ENCODE data around the gene PHLPP1.

The PHLPP1 gene

GRCh38 chr18:62769216-62769615 is 53.9 kb downstream of the PHLPP1 start:
- no peaks in the 10 kb centered on the region for H3K27me3 ChIP-seq (ENCODE audit: control insufficient read depth in 1 of 2, insufficient read depth in 2 of 2, low read length in 2 of 2)
- no peaks in the 10 kb centered on the region for H3K36me3 ChIP-seq (ENCODE audit: control insufficient read depth in 1 of 2, insufficient read depth in 2 of 2, low read length in 2 of 2)
- peaks cover 0 to 27% of the 10 kb centered on the region in 2 donors for H3K4me1 ChIP-seq (ENCODE audit: control insufficient read depth in 1 of 2, insufficient read depth in 2 of 2, low read length in 2 of 2)
- no peaks in the 10 kb centered on the region for H3K9me3 ChIP-seq (ENCODE audit: control insufficient read depth in 1 of 2, low read length in 2 of 2)
- no peak overlapping the region for H3K4me3 ChIP-seq (ENCODE audit: low read depth in 1 of 2, low read length in 2 of 2)
- no peak overlapping the region for H3K9ac ChIP-seq (ENCODE audit: low read depth in 1 of 2, low read length in 2 of 2)
- H3K27ac ChIP-seq (ENCODE audit: low read depth, low read length), result no peak overlapping the region

GRCh38 chr18:62771494-62772270 is 56.3 kb downstream of the PHLPP1 start:
- H3K36me3 ChIP-seq (ENCODE audit: control insufficient read depth in 1 of 2, insufficient read depth in 2 of 2, low read length in 2 of 2), result no peaks in the 10 kb centered on the region
- peaks cover 0 to 27% of the 10 kb centered on the region in 2 donors for H3K4me1 ChIP-seq (ENCODE audit: control insufficient read depth in 1 of 2, insufficient read depth in 2 of 2, low read length in 2 of 2)
- no peak overlapping the region for H3K9ac ChIP-seq (ENCODE audit: low read depth in 1 of 2, low read length in 2 of 2)
- no peak overlapping the region for H3K27ac ChIP-seq (ENCODE audit: low read depth, low read length)
- H3K27me3 ChIP-seq (ENCODE audit: control insufficient read depth in 1 of 2, insufficient read depth in 2 of 2, low read length in 2 of 2), result no peaks in the 10 kb centered on the region
- no peaks in the 10 kb centered on the region for H3K9me3 ChIP-seq (ENCODE audit: control insufficient read depth in 1 of 2, low read length in 2 of 2)
- no peak overlapping the region for H3K4me3 ChIP-seq (ENCODE audit: low read depth in 1 of 2, low read length in 2 of 2)

- peaks cover 0 to 16% of the 10 kb centered on the region in 2 donors for H3K4me1 ChIP-seq (ENCODE audit: control insufficient read depth in 1 of 2, insufficient read depth in 2 of 2, low read length in 2 of 2)
- no peaks in the 10 kb centered on the region for H3K36me3 ChIP-seq (ENCODE audit: control insufficient read depth in 1 of 2, insufficient read depth in 2 of 2, low read length in 2 of 2)
- no peak overlapping the region for H3K9ac ChIP-seq (ENCODE audit: low read depth in 1 of 2, low read length in 2 of 2)
- no peak overlapping the region for H3K27ac ChIP-seq (ENCODE audit: low read depth, low read length)
- H3K4me3 ChIP-seq (ENCODE audit: low read depth in 1 of 2, low read length in 2 of 2), result no peak overlapping the region
- H3K9me3 ChIP-seq (ENCODE audit: control insufficient read depth in 1 of 2, low read length in 2 of 2), result no peaks in the 10 kb centered on the region
- H3K27me3 ChIP-seq (ENCODE audit: control insufficient read depth in 1 of 2, insufficient read depth in 2 of 2, low read length in 2 of 2), result no peaks in the 10 kb centered on the region
These were observed 57.7 kb downstream of the PHLPP1 start for GRCh38 chr18:62772860-62773584.

- H3K36me3 ChIP-seq (ENCODE audit: control insufficient read depth in 1 of 2, insufficient read depth in 2 of 2, low read length in 2 of 2), result no peaks in the 10 kb centered on the region
- no peaks in the 10 kb centered on the region for H3K27me3 ChIP-seq (ENCODE audit: control insufficient read depth in 1 of 2, insufficient read depth in 2 of 2, low read length in 2 of 2)
- no peak overlapping the region for H3K9ac ChIP-seq (ENCODE audit: low read depth in 1 of 2, low read length in 2 of 2)
- peaks cover 0 to 14% of the 10 kb centered on the region in 2 donors for H3K4me1 ChIP-seq (ENCODE audit: control insufficient read depth in 1 of 2, insufficient read depth in 2 of 2, low read length in 2 of 2)
- no peak overlapping the region for H3K27ac ChIP-seq (ENCODE audit: low read depth, low read length)
- no peaks in the 10 kb centered on the region for H3K9me3 ChIP-seq (ENCODE audit: control insufficient read depth in 1 of 2, low read length in 2 of 2)
- H3K4me3 ChIP-seq (ENCODE audit: low read depth in 1 of 2, low read length in 2 of 2), result no peak overlapping the region
These were observed 58.4 kb downstream of the PHLPP1 start for GRCh38 chr18:62773691-62774090.

- peaks cover 0 to 14% of the 10 kb centered on the region in 2 donors for H3K4me1 ChIP-seq (ENCODE audit: control insufficient read depth in 1 of 2, insufficient read depth in 2 of 2, low read length in 2 of 2)
- H3K27me3 ChIP-seq (ENCODE audit: control insufficient read depth in 1 of 2, insufficient read depth in 2 of 2, low read length in 2 of 2), result no peaks in the 10 kb centered on the region
- no peaks in the 10 kb centered on the region for H3K36me3 ChIP-seq (ENCODE audit: control insufficient read depth in 1 of 2, insufficient read depth in 2 of 2, low read length in 2 of 2)
- no peak overlapping the region for H3K9ac ChIP-seq (ENCODE audit: low read depth in 1 of 2, low read length in 2 of 2)
- no peak overlapping the region for H3K4me3 ChIP-seq (ENCODE audit: low read depth in 1 of 2, low read length in 2 of 2)
- no peaks in the 10 kb centered on the region for H3K9me3 ChIP-seq (ENCODE audit: control insufficient read depth in 1 of 2, low read length in 2 of 2)
- H3K27ac ChIP-seq (ENCODE audit: low read depth, low read length), result no peak overlapping the region
These were observed 60.8 kb downstream of the PHLPP1 start for GRCh38 chr18:62776024-62776570.

GRCh38 chr18:62777814-62778213 is 62.5 kb downstream of the PHLPP1 start:
- Histone ChIP-seq H3K9ac (ENCODE audit: low read depth in 1 of 2, low read length in 2 of 2) (no peak overlapping the region), H3K4me3 (ENCODE audit: low read depth in 1 of 2, low read length in 2 of 2) (no peak overlapping the region), H3K27me3 (ENCODE audit: control insufficient read depth in 1 of 2, insufficient read depth in 2 of 2, low read length in 2 of 2) (no peaks in the 10 kb centered on the region), H3K9me3 (ENCODE audit: control insufficient read depth in 1 of 2, low read length in 2 of 2) (no peaks in the 10 kb centered on the region), H3K36me3 (ENCODE audit: control insufficient read depth in 1 of 2, insufficient read depth in 2 of 2, low read length in 2 of 2) (no peaks in the 10 kb centered on the region), H3K4me1 (ENCODE audit: control insufficient read depth in 1 of 2, insufficient read depth in 2 of 2, low read length in 2 of 2) (peaks cover 0 to 11% of the 10 kb centered on the region in 2 donors), H3K27ac (ENCODE audit: low read depth, low read length) (no peak overlapping the region)

GRCh38 chr18:62778976-62779869 is 63.9 kb downstream of the PHLPP1 start:
- no peak overlapping the region for H3K9ac ChIP-seq (ENCODE audit: low read depth in 1 of 2, low read length in 2 of 2)
- no peaks in the 10 kb centered on the region for H3K36me3 ChIP-seq (ENCODE audit: control insufficient read depth in 1 of 2, insufficient read depth in 2 of 2, low read length in 2 of 2)
- no peak overlapping the region for H3K27ac ChIP-seq (ENCODE audit: low read depth, low read length)
- H3K27me3 ChIP-seq (ENCODE audit: control insufficient read depth in 1 of 2, insufficient read depth in 2 of 2, low read length in 2 of 2), result no peaks in the 10 kb centered on the region
- H3K4me1 ChIP-seq (ENCODE audit: control insufficient read depth in 1 of 2, insufficient read depth in 2 of 2, low read length in 2 of 2), result no peaks in the 10 kb centered on the region
- H3K9me3 ChIP-seq (ENCODE audit: control insufficient read depth in 1 of 2, low read length in 2 of 2), result no peaks in the 10 kb centered on the region
- no peak overlapping the region for H3K4me3 ChIP-seq (ENCODE audit: low read depth in 1 of 2, low read length in 2 of 2)

GRCh38 chr18:62781262-62781661 is 65.9 kb downstream of the PHLPP1 start:
- Histone ChIP-seq H3K9me3 (ENCODE audit: control insufficient read depth in 1 of 2, low read length in 2 of 2) (no peaks in the 10 kb centered on the region), H3K9ac (ENCODE audit: low read depth in 1 of 2, low read length in 2 of 2) (no peak overlapping the region), H3K4me3 (ENCODE audit: low read depth in 1 of 2, low read length in 2 of 2) (no peak overlapping the region), H3K4me1 (ENCODE audit: control insufficient read depth in 1 of 2, insufficient read depth in 2 of 2, low read length in 2 of 2) (peaks cover 0 to 4% of the 10 kb centered on the region in 2 donors), H3K27ac (ENCODE audit: low read depth, low read length) (no peak overlapping the region), H3K27me3 (ENCODE audit: control insufficient read depth in 1 of 2, insufficient read depth in 2 of 2, low read length in 2 of 2) (no peaks in the 10 kb centered on the region), H3K36me3 (ENCODE audit: control insufficient read depth in 1 of 2, insufficient read depth in 2 of 2, low read length in 2 of 2) (no peaks in the 10 kb centered on the region)

- H3K9ac ChIP-seq (ENCODE audit: low read depth in 1 of 2, low read length in 2 of 2), result no peak overlapping the region
- H3K4me1 ChIP-seq (ENCODE audit: control insufficient read depth in 1 of 2, insufficient read depth in 2 of 2, low read length in 2 of 2), result peaks cover 0 to 4% of the 10 kb centered on the region in 2 donors
- no peak overlapping the region for H3K27ac ChIP-seq (ENCODE audit: low read depth, low read length)
- no peaks in the 10 kb centered on the region for H3K9me3 ChIP-seq (ENCODE audit: control insufficient read depth in 1 of 2, low read length in 2 of 2)
- H3K4me3 ChIP-seq (ENCODE audit: low read depth in 1 of 2, low read length in 2 of 2), result no peak overlapping the region
- H3K36me3 ChIP-seq (ENCODE audit: control insufficient read depth in 1 of 2, insufficient read depth in 2 of 2, low read length in 2 of 2), result no peaks in the 10 kb centered on the region
- no peaks in the 10 kb centered on the region for H3K27me3 ChIP-seq (ENCODE audit: control insufficient read depth in 1 of 2, insufficient read depth in 2 of 2, low read length in 2 of 2)
These were observed 66.6 kb downstream of the PHLPP1 start for GRCh38 chr18:62781893-62782292.

All from duodenal mucosa (tissue), 2 donors.